ENCODE measurements around the gene CEMIP.

DNA sequence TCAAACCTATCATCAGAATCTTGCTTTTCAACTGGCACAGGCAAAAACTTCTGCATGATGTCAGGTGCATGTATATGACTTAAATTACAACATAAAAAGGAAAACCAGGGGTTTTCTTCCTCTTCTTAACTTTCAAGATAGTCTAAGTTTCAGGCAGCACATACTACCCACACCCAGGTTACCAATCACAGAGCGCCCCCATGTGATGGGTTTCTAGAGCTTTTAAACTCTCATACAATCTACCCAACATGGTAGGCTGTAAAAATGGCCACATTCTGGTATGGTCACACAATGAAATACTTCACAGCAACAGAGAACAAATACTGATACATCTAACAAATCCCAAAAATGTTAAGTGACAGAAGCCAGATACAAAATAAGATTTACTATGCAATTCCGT is 203.0 kb downstream of the CEMIP start:
- TF ChIP-seq, protein P1, sequence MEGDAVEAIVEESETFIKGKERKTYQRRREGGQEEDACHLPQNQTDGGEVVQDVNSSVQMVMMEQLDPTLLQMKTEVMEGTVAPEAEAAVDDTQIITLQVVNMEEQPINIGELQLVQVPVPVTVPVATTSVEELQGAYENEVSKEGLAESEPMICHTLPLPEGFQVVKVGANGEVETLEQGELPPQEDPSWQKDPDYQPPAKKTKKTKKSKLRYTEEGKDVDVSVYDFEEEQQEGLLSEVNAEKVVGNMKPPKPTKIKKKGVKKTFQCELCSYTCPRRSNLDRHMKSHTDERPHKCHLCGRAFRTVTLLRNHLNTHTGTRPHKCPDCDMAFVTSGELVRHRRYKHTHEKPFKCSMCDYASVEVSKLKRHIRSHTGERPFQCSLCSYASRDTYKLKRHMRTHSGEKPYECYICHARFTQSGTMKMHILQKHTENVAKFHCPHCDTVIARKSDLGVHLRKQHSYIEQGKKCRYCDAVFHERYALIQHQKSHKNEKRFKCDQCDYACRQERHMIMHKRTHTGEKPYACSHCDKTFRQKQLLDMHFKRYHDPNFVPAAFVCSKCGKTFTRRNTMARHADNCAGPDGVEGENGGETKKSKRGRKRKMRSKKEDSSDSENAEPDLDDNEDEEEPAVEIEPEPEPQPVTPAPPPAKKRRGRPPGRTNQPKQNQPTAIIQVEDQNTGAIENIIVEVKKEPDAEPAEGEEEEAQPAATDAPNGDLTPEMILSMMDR (IDR thresholded peaks at IDR 0.05): no peak; the same call in 1 of the 2 replicates
- TF ChIP-seq, protein P2, sequence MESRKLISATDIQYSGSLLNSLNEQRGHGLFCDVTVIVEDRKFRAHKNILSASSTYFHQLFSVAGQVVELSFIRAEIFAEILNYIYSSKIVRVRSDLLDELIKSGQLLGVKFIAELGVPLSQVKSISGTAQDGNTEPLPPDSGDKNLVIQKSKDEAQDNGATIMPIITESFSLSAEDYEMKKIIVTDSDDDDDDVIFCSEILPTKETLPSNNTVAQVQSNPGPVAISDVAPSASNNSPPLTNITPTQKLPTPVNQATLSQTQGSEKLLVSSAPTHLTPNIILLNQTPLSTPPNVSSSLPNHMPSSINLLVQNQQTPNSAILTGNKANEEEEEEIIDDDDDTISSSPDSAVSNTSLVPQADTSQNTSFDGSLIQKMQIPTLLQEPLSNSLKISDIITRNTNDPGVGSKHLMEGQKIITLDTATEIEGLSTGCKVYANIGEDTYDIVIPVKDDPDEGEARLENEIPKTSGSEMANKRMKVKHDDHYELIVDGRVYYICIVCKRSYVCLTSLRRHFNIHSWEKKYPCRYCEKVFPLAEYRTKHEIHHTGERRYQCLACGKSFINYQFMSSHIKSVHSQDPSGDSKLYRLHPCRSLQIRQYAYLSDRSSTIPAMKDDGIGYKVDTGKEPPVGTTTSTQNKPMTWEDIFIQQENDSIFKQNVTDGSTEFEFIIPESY (IDR thresholded peaks at IDR 0.05; ENCODE audit: borderline replicate concordance, low read depth): no peak
